NCI-H226 (cell line): Measurements from ENCODE around the gene CAPG.
"Not testable (repeated sequence)": the region's sequence is repeated elsewhere in the genome, so short reads cannot be mapped to it uniquely, and the experiment has no call there.

ENCODE experiments used
- DNase-seq: peaks from one replicate; pipeline ENCODE4 v3.0.0-alpha.2; 2015

The CAPG gene

GRCh38 chr2:85420536-85421259 lies 10.5 kb upstream of the CAPG start:
- peak; percentile 50 for DNase-seq

GRCh38 chr2:85419009-85419675 lies 9.0 kb upstream of the CAPG start:
- no peak for DNase-seq

GRCh38 chr2:85418132-85419008 lies 8.2 kb upstream of the CAPG start, which contains the start of gene SH2D6:
SH2D6 (plus strand) TSS chr2:85418714; CDS start chr2:85429466, 10,752 bp downstream.
- peak; percentile 62 for DNase-seq

GRCh38 chr2:85415980-85416650 lies 5.9 kb upstream of the CAPG start:
- DNase-seq, result no peak

GRCh38 chr2:85414761-85415553 lies 4.8 kb upstream of the CAPG start:
- DNase-seq, result no peak

GRCh38 chr2:85414421-85414759 lies 4.2 kb upstream of the CAPG start:
- not testable (repeated sequence) for DNase-seq

GRCh38 chr2:85413592-85414420 lies 3.6 kb upstream of the CAPG start:
- no peak for DNase-seq

GRCh38 chr2:85411405-85411748 lies 1.2 kb upstream of the CAPG start:
- DNase-seq, result no peak

- no peak for DNase-seq
Measured at GRCh38 chr2:85410584-85411404, 628 bp upstream of the CAPG start.

- no peak for DNase-seq
Measured at GRCh38 chr2:85405201-85406059, 4.7 kb downstream of the CAPG start.

- DNase-seq, result no peak
Measured at GRCh38 chr2:85401844-85402243, 8.3 kb downstream of the CAPG start.

GRCh38 chr2:85401464-85401805 lies 8.7 kb downstream of the CAPG start:
- DNase-seq, result no peak

- no peak for DNase-seq
Measured at GRCh38 chr2:85400541-85401463, 9.4 kb downstream of the CAPG start.

- DNase-seq, result no peak
Measured at GRCh38 chr2:85400023-85400422, 10.1 kb downstream of the CAPG start.

GRCh38 chr2:85399183-85399455 lies 11.0 kb downstream of the CAPG start:
- no peak for DNase-seq

GRCh38 chr2:85398426-85399182 lies 11.6 kb downstream of the CAPG start:
- no peak for DNase-seq

- DNase-seq, result no peak
Measured at GRCh38 chr2:85397925-85398331, 12.2 kb downstream of the CAPG start.
